ENCODE data around the gene ARHGEF11.

ARHGEF11 gene

DNA sequence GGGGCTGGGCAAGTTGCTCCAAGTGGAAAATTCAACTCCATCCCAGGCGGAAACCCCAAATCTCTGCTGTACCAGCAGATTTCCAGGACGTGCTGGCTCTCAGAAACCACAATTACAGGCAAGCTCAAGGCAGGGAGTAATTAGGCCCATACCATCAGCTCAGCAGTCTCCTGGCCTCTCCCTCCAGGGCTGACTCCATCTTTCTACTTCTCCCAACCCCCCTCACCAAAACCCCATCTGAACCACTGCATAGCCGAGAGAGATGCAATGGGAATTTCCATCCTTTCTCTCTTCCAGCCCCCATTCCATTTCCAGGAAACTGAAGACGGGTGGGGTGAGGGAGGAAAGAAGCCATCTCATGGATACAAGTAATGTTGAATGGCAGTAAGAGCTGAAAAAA, 41.2 kb downstream of the ARHGEF11 start:
- no peak for DNase-seq (ENCODE audit: low spot score)
- TF ChIP-seq, protein P1, sequence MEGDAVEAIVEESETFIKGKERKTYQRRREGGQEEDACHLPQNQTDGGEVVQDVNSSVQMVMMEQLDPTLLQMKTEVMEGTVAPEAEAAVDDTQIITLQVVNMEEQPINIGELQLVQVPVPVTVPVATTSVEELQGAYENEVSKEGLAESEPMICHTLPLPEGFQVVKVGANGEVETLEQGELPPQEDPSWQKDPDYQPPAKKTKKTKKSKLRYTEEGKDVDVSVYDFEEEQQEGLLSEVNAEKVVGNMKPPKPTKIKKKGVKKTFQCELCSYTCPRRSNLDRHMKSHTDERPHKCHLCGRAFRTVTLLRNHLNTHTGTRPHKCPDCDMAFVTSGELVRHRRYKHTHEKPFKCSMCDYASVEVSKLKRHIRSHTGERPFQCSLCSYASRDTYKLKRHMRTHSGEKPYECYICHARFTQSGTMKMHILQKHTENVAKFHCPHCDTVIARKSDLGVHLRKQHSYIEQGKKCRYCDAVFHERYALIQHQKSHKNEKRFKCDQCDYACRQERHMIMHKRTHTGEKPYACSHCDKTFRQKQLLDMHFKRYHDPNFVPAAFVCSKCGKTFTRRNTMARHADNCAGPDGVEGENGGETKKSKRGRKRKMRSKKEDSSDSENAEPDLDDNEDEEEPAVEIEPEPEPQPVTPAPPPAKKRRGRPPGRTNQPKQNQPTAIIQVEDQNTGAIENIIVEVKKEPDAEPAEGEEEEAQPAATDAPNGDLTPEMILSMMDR (IDR thresholded peaks at IDR 0.05; ENCODE audit: extremely low read depth, missing control alignments) = no peak

DNA sequence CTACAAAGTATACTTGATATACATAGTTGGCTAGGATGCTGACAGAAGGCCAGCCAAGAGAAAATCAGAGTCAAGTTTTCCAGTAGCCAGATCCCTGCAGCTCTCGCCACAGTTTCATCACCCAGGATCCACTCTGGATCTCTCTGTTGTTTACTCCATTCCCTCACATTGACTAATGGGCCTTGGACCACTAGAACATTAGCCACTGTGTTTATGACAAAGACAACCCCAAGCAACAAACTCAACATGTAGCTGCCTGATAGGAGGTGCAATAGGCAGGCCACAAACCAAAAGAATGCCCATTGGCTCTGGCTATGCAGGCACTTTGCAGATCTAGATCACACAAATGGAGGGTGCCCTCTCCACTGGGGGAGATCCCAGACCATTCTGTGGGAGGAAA, 44.2 kb downstream of the ARHGEF11 start:
- TF ChIP-seq, protein P1 (IDR thresholded peaks at IDR 0.05; ENCODE audit: extremely low read depth, missing control alignments) = no peak
- DNase-seq (ENCODE audit: low spot score) = no peak

DNA sequence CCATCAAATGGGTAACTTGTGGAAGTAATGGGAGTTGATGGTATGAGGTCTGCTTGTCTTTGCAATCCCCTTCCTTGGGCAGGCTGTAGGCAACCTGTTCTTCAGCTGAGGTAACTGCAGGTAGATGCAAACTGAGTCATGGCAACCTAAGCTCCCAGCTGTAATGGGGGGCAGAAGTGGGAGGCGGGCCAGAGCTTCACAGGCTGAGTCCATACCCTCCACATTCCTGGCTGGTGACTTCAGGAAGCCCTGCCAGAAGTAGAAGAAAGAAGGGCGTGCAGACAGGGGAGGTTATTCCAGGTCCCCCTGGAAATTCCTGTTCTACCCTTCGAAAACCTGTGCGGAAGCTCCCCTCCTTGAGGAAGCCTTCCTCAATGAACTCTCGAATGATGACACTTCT, 44.9 kb downstream of the ARHGEF11 start:
- TF ChIP-seq, protein P1 (IDR thresholded peaks at IDR 0.05; ENCODE audit: extremely low read depth, missing control alignments) = no peak
- no peak for DNase-seq (ENCODE audit: low spot score)

DNA sequence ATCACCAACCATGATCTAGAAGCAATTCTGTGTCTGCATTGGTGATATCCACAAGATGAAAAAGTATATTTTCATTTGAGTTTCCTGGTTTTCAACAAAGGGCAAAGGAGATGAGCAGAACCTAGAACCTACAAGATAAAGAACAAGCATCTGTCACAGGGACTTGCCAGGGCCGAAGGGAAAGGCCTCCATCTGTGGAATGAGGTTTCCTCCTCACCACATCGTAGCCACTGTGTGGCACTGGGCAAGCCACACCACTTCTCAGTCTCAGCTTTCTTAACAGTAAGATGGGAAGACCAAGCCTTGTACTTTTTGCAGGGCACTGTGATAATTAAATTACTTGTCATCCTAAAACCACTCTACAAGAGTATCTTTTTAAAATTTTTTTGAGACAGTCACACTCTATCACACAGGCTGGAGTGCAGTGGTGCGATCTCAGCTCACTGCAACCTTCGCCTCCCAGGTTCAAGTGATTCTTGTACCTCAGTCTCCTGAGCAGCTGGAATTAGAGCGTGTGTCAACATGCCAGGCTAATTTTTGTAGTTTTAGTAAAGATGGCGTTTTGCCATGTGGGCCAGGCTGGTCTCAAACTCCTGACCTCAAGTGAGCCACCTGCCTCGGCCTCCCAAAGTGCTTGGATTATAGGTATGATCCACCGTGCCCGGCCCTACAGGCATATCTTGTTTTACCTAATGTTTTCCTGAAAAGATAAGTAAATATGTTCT, 45.8 kb downstream of the ARHGEF11 start:
- TF ChIP-seq, protein P1 (IDR thresholded peaks at IDR 0.05; ENCODE audit: extremely low read depth, missing control alignments) = no peak

DNA sequence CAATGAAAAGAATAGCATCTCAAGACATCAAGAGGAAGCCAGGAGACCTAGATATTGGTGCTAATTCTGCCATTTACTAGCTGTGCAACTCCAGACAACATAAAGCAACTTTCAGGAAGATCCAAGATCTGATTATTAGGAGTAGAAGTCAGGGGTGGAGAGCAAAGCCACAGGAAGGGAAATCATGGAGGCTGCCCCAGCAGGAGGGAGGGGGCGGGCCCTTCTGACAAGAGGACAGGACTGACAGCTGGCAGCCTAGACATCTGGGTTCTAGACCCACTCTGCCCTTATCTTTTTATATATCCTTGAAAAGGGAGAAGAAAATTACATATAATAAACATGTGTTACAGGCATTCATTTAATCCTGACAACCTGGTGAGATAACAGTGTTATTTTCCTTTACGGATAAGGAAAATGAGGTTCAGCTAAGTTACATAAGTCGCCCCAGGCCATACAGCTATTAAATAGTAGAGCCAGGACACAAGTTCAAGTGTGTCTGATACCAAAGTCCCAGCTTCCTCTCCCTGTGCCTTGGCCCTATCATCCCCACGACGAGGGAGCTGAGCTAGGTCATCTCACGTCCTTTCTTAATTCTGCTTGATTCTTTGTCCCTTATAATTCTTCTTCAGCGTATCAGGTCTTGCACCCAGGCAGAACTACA, 46.6 kb downstream of the ARHGEF11 start:
- TF ChIP-seq, protein P1 (IDR thresholded peaks at IDR 0.05; ENCODE audit: extremely low read depth, missing control alignments) = no peak
- no peak for DNase-seq (ENCODE audit: low spot score)

More for the DNA sequence above, 45.8 kb downstream of the ARHGEF11 start:
- no peak for DNase-seq (ENCODE audit: low spot score)

DNA sequence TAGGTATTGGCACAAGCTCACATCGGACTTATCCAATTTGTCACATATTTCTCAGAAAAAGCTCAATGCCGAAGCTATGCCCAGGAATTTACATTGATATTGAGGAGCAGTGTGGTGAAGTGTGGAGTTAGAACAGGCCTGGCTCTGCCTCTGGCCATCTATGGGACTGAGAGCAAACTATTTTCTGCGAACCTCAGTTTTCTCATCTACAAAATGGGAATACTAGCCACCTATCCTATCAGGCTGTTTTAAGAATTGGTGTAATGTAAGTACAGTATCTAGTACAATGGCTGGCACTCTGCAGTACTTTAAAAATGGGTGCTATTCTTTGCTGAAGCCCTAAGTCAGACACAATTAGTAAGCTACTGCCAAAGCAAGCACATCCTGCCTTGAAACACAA, 47.2 kb downstream of the ARHGEF11 start:
- TF ChIP-seq, protein P1 (IDR thresholded peaks at IDR 0.05; ENCODE audit: extremely low read depth, missing control alignments) = no peak
- no peak for DNase-seq (ENCODE audit: low spot score)

DNA sequence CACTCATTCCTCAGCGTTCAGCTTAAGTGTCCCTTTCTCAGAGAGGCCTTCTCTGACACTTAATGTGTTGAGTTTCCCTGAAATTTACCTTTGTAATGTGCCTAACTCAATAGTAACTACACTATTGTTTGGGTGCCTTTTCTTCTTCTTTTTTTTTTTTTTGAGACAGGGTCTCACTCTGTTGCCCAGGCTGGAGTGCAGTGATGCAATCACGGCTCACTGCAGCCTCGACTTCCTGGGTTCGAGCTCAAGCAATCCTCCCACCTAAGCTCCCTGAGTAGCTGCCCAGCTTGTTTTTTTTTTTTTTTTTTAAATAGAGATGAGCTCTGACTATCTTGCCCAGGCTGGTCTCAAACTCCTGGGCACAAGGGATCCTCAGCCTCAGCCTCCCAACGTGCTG, 50.1 kb downstream of the ARHGEF11 start:
- DNase-seq (ENCODE audit: low spot score) = no peak
- TF ChIP-seq, protein P1 (IDR thresholded peaks at IDR 0.05; ENCODE audit: extremely low read depth, missing control alignments) = no peak
